Fibroblast of villous mesenchyme (primary cell): ENCODE results near the gene ATXN10. TPM values are rescaled to one million over a fixed set of nuclear protein-coding genes. Genes with fewer than 3 reads are reported as not detected.
"Not testable (repeated sequence)": the region's sequence is repeated elsewhere in the genome, so short reads cannot be mapped to it uniquely, and the experiment has no call there.

Source experiments
- DNase-seq: peaks from one replicate; pipeline ENCODE4 v3.0.0-alpha.2; 2010; ENCODE audit warnings: low read depth
- H3K4me3 ChIP-seq: 2 replicates; pipeline ENCODE4 v1.5.1; 2011; ENCODE audit warnings: low read depth, mild to moderate bottlenecking, low read length
- total RNA-seq: library from RNA; depleted of rRNA; stranded (reverse); fragments of >200 nt; gene quantifications from 2 replicates; pipeline ENCODE4 v1.2.3, GENCODE V29; 2012
- TF ChIP-seq, protein P1 (sequence below): IDR thresholded peaks from 2 replicates; pipeline ENCODE4 v1.5.1; 2012; ENCODE audit warnings: low read depth, mild to moderate bottlenecking, low read length; ENCODE audit not compliant: insufficient read depth

The ATXN10 gene
- total RNA-seq, 1 donor = 190 TPM

DNA sequence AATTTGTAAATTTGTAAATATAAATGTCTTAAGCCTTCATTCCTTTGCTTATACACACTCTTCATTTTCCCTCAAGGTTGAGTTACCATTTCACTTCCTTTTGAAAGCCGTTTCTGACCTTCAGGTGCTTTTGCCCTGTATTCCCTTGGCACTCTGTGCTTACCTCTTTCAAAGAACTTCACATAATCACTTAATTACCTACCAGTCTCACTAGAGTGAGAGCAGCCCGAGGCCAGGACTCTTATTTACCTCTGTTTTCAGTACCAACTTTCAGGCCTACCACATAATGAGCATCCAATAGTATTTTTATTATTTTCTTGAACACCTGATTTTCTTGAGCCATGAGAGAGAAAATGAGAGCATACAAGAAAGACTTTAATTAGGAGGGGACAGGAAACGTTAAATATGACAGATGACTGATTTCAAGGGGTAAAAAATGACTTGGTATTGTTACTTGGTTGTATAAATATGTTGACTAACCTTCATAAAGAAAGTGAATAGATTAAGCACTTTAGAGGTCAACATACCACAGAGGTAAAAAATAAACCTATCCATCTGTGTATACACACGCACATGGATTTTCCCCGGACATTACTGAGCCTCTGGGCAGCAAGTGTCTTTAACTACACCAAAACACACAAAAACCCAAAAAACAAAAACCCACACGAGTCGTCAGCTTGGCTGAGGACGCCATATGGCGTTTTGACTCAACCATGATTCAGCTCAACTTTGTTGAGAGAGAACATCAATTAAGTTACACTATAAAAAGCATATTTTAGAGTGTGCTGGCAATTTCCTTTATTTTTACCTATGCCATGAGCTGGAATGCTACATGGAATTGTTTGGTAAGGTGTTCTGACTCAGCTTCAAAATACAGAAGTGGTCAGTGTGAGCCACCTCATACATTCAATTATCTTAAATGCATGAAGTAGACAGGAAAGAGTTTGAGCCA lies 7.6 kb downstream of the ATXN10 start:
- TF ChIP-seq, protein P1, sequence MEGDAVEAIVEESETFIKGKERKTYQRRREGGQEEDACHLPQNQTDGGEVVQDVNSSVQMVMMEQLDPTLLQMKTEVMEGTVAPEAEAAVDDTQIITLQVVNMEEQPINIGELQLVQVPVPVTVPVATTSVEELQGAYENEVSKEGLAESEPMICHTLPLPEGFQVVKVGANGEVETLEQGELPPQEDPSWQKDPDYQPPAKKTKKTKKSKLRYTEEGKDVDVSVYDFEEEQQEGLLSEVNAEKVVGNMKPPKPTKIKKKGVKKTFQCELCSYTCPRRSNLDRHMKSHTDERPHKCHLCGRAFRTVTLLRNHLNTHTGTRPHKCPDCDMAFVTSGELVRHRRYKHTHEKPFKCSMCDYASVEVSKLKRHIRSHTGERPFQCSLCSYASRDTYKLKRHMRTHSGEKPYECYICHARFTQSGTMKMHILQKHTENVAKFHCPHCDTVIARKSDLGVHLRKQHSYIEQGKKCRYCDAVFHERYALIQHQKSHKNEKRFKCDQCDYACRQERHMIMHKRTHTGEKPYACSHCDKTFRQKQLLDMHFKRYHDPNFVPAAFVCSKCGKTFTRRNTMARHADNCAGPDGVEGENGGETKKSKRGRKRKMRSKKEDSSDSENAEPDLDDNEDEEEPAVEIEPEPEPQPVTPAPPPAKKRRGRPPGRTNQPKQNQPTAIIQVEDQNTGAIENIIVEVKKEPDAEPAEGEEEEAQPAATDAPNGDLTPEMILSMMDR = no peak
- peak; percentile 57 for DNase-seq
- no peak overlapping the region for H3K4me3 ChIP-seq

GRCh38 chr22:45680932-45681700 lies 9.5 kb downstream of the ATXN10 start:
- peak overlapping the region; percentile 13 for H3K4me3 ChIP-seq
- DNase-seq = peak; percentile 90
- TF ChIP-seq, protein P1 = no peak

DNA sequence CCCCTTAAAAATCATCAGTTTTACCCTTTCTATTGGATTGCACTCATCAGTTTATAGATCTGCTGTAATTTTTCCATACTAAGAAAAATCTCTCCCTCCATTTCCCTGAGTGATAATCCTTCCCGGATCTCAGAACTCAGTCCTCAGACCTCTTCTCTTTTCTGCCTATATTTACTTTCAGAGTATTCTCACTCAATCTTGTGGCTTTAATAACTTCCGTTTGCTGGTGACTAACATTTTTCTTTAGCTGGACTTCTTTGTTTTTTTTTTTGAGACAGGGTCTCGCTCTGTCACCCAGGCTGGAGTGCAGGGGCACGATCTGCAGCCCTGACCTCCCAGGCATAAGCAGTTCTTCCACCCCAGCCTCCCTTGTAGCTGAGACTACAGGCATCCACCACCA lies 10.4 kb downstream of the ATXN10 start:
- H3K4me3 ChIP-seq = no peak overlapping the region
- no peak for DNase-seq
- TF ChIP-seq, protein P1 = no peak

DNA sequence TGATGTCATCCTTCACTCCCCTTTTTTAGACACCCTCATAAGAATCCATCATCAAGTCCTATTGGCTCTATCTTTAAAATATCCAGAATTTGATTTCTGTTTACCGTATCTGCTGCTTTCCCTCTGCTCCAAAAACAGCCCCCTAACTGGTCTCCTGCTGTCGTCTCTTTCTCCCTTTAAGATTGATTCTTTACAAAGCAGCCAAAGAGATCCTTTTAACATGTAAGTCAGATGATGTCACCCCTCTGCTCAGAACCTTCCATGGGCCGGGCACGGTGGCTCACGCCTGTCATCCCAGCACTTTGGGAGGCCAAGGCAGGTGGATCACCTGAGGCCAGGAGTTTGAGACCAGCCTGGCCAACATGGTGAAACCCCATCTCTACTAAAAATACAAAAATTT lies 11.1 kb downstream of the ATXN10 start:
- not testable (repeated sequence) for H3K4me3 ChIP-seq, DNase-seq

- DNase-seq = no peak
Observed at GRCh38 chr22:45683248-45683647, 11.6 kb downstream of the ATXN10 start.

DNA sequence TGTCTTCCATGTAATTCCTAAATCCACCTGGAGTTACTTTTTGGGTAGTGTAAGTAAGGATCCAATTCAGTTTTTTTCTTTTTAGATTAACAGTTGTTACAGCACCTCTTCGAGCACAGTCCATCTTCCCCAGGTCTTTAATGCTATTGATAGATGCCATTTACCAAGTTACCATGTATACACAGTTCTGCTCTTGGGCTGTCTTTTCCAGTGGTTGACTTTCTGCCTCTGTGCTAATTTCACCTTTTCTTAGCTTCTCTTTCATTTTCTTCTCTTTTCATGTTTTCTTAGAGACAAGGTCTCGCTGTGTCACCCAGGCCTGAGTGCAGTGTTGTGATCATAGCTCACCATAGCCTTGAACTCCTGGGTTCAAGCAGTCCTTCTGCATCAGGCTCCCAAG lies 12.0 kb downstream of the ATXN10 start:
- no peak overlapping the region for H3K4me3 ChIP-seq
- DNase-seq = no peak
- TF ChIP-seq, protein P1 = no peak

More at GRCh38 chr22:45683248-45683647, 11.6 kb downstream of the ATXN10 start:
- H3K4me3 ChIP-seq = no peak overlapping the region
- TF ChIP-seq, protein P1 = no peak

GRCh38 chr22:45684169-45684568 lies 12.5 kb downstream of the ATXN10 start:
- H3K4me3 ChIP-seq = no peak overlapping the region
- TF ChIP-seq, protein P1 = no peak
- DNase-seq = no peak
